HL-60 (cell line): ENCODE results near the gene WIZ.

Experiments
- DNase-seq, 2 experiments: peaks; one replicate each; pipeline ENCODE4 v3.0.0-alpha.2; 2010 to 2020; ENCODE audit warnings: low read depth in 1 of 2, low spot score in 1 of 2
- H3K27ac ChIP-seq: fragments of 250-450 bp; sonication (Bioruptor Pico); replicated peaks from 2 replicates; pipeline ENCODE4 v1.5.1; 2020; ENCODE audit warnings: mild to moderate bottlenecking, moderate library complexity
- H3K27me3 ChIP-seq: fragments of 250-450 bp; sonication (Bioruptor Pico); 2 replicates; pipeline ENCODE4 v1.5.1; 2021; ENCODE audit warnings: mild to moderate bottlenecking, moderate library complexity; ENCODE audit not compliant: insufficient read depth, poor library complexity, severe bottlenecking
- H3K4me3 ChIP-seq: replicated peaks from 2 replicates; pipeline ENCODE4 v1.5.1; 2011; ENCODE audit warnings: mild to moderate bottlenecking, control low read depth, low read length; ENCODE audit not compliant: insufficient read depth
- GABPA ChIP-seq: IDR thresholded peaks from 2 replicates; pipeline ENCODE4 v1.6.1; 2012; ENCODE audit warnings: low read depth
- POLR2AphosphoS5 ChIP-seq: IDR thresholded peaks from 2 replicates; pipeline ENCODE4 v1.6.1; 2012; ENCODE audit warnings: low read depth
- REST ChIP-seq: IDR thresholded peaks from 2 replicates; pipeline ENCODE4 v1.6.1; 2012; ENCODE audit warnings: low read depth; ENCODE audit not compliant: insufficient replicate concordance
- SPI1 ChIP-seq: IDR thresholded peaks from 2 replicates; pipeline ENCODE4 v1.6.1; 2012; ENCODE audit warnings: low read depth, mild to moderate bottlenecking, borderline replicate concordance
- TF ChIP-seq, protein P1 (sequence below): IDR thresholded peaks from one replicate; pipeline ENCODE4 v1.5.1; 2011; ENCODE audit warnings: low read length, control low read depth, inconsistent platforms; ENCODE audit not compliant: insufficient read depth

The WIZ gene

DNA sequence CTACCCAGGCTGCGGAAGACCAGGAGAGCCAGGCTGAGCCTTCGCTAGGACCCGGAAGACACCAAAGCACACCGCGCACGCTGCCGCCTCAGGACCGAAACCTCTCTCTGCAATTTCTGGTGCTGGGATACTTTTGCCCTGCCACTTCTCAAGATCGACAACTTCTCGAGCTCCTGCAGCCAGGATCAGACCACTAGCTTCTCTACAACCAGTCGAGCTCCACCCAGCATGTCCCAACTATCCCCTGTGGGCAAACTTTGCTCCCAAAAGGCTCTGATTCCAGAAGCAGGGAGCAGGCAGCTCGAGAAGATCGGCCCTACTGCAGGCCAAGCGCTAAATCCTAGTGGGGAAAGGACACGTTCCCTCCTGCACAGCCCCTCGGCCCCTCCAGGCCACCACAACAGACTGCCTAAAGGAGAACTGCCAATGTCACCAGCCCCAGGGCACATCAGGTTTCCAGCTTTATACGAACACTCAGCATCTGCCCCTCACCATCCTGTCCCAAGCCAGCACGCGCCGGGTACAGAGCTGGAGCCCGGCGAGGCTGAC lies 71.1 kb downstream of the WIZ start:
- peak overlapping the region; percentile 80 for H3K4me3 ChIP-seq
- H3K27me3 ChIP-seq, result no peaks in the 10 kb centered on the region
- TF ChIP-seq POLR2AphosphoS5, result 0 out of 2 replicates have a peak, but pooled peaks have one; percentile 25
- no peak for TF ChIP-seq REST
- TF ChIP-seq GABPA, result 0 out of 2 replicates have a peak, but pooled peaks have one; percentile 2
- H3K27ac ChIP-seq, result peak overlapping the region; percentile 96
- peak in 1 of 2 experiments; percentile 56 for DNase-seq

GRCh38 chr19:15374796-15375440 lies 74.8 kb downstream of the WIZ start:
- Histone ChIP-seq H3K27ac (no peak overlapping the region), H3K4me3 (no peak overlapping the region), H3K27me3 (no peaks in the 10 kb centered on the region)
- TF ChIP-seq POLR2AphosphoS5 (no peak), SPI1 (no peak), GABPA (no peak), REST (no peak)
- TF ChIP-seq, protein P1, sequence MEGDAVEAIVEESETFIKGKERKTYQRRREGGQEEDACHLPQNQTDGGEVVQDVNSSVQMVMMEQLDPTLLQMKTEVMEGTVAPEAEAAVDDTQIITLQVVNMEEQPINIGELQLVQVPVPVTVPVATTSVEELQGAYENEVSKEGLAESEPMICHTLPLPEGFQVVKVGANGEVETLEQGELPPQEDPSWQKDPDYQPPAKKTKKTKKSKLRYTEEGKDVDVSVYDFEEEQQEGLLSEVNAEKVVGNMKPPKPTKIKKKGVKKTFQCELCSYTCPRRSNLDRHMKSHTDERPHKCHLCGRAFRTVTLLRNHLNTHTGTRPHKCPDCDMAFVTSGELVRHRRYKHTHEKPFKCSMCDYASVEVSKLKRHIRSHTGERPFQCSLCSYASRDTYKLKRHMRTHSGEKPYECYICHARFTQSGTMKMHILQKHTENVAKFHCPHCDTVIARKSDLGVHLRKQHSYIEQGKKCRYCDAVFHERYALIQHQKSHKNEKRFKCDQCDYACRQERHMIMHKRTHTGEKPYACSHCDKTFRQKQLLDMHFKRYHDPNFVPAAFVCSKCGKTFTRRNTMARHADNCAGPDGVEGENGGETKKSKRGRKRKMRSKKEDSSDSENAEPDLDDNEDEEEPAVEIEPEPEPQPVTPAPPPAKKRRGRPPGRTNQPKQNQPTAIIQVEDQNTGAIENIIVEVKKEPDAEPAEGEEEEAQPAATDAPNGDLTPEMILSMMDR, result no peak
- no peak for DNase-seq

DNA sequence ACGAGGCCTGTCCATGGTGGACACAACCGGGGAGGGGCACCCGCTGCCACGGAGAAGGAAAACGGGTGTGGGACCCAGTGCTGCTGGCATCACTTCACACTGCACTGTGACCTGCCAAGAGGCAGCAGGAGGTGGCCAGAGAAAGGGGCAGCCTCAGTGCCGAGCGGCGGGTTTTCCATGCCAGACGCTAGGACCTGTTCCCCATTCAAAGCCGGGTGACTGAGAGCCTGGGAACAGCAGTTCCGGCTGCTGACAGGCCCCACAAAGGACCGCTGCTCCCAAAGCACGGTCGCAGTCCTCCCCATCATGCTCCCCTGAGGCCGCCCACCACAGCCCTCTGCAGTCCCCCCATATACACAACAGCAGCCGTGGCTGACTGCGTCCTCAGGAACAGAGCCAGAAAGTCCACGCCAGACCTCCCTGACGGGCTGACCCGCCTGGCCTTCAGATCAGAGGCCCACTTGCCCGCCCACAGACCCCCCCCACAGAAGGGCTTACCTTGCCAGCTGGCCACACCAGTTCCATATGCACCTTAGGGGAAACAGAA lies 75.6 kb downstream of the WIZ start:
- no peak for DNase-seq
- TF ChIP-seq SPI1, result no peak
- TF ChIP-seq, protein P1, result no peak
- TF ChIP-seq GABPA, result no peak
- TF ChIP-seq REST, result no peak
- no peak for TF ChIP-seq POLR2AphosphoS5
- no peak overlapping the region for H3K4me3 ChIP-seq
- H3K27ac ChIP-seq, result no peak overlapping the region
- H3K27me3 ChIP-seq, result no peaks in the 10 kb centered on the region
